GM20000 (cell line): ENCODE measurements around the gene PXK.
A peak's percentile ranks its signal among the peaks of the same experiment; 100 is the strongest.

Experiments
- DNase-seq: peaks from one replicate; pipeline ENCODE4 v3.0.0; 2012; ENCODE audit warnings: low spot score
- TF ChIP-seq, protein P1 (sequence below): IDR thresholded peaks from 2 replicates; pipeline ENCODE4 v1.5.1; 2012; ENCODE audit warnings: mild to moderate bottlenecking, control low read depth; ENCODE audit errors: extremely low read depth, missing control alignments

Gene PXK

DNA sequence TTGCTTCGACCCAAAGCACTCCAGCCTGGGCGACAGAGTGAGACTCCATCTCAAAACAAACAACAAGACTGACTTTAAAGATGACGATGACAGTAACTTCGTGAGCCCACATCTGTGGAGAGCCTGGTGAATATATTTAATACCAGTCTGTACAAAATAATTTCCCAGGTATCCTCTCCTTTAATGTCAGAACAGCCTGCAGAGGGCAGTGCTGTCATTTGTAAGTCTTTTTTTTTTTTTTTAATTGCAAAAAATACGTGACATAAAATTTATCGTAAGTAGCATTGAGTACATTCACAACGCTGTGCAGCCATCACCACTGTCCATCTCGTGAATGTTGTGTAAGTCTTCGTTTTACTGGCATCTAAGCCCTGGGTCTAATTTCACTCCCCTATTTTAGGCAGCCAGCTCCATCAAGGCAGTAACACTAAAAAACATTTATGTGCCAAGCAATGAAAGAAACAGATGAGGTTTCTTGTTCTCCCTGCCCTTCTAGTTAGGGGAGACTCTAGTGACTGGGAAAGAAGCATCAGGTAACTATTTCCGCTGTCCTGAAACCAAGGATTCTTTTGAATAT, 25.0 kb upstream of the PXK start:
- TF ChIP-seq, protein P1, sequence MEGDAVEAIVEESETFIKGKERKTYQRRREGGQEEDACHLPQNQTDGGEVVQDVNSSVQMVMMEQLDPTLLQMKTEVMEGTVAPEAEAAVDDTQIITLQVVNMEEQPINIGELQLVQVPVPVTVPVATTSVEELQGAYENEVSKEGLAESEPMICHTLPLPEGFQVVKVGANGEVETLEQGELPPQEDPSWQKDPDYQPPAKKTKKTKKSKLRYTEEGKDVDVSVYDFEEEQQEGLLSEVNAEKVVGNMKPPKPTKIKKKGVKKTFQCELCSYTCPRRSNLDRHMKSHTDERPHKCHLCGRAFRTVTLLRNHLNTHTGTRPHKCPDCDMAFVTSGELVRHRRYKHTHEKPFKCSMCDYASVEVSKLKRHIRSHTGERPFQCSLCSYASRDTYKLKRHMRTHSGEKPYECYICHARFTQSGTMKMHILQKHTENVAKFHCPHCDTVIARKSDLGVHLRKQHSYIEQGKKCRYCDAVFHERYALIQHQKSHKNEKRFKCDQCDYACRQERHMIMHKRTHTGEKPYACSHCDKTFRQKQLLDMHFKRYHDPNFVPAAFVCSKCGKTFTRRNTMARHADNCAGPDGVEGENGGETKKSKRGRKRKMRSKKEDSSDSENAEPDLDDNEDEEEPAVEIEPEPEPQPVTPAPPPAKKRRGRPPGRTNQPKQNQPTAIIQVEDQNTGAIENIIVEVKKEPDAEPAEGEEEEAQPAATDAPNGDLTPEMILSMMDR: peak; percentile 32
- DNase-seq: peak; percentile 50

DNA sequence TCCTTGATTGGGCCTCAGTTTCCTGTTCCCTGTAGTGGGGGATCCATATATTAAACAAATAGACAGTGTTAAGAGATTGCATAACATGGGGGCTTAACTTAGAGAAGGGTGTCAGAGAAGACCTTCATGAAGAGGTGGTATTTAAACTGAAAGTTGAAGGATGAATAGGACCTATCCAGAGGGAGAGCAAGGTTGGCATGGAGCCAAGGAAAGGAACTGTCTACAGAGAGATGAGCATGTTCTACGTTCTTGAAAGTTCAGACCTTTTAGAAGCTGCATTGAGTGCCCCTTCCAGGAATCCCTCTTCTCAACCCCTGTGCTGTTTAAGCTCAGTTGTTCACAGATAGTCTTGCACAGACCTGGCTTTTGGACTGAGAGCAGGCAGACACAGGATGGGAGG, 24.0 kb upstream of the PXK start:
- TF ChIP-seq, protein P1: no peak
- DNase-seq: no peak

DNA sequence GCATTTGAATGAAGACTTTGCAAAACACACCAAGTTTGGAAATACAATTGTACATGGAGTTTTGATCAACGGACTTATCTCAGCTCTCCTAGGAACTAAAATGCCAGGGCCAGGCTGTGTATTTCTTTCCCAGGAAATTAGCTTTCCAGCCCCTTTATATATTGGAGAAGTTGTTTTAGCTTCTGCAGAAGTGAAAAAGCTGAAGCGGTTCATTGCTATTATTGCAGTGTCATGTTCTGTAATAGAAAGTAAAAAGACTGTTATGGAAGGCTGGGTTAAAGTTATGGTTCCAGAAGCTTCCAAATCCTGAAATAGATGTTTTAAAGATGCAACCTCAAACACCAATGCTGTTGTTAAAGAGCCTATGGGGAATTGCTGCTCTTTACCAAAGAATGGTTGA, 14.9 kb upstream of the PXK start:
- TF ChIP-seq, protein P1: no peak
- DNase-seq: no peak

DNA sequence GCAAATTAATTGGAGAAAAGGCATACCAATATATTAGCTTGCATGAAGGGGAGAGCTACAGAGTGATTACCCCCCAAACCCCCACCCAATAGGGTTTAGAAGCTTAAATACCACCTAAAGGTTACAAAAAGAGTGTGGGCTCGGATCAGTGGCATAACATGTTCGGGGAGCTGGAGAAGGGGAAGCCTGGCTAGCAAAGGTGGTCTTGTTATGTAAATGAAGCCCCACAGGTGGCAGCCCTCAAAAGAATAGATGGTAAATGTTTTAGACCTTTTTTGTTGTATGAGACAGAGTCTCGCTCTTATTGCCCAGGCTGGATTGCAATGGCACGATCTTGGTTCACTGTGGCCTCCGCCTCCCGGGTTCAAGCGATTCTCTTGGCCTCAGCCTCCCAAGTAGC, 10.9 kb upstream of the PXK start:
- TF ChIP-seq, protein P1: no peak
- no peak for DNase-seq

DNA sequence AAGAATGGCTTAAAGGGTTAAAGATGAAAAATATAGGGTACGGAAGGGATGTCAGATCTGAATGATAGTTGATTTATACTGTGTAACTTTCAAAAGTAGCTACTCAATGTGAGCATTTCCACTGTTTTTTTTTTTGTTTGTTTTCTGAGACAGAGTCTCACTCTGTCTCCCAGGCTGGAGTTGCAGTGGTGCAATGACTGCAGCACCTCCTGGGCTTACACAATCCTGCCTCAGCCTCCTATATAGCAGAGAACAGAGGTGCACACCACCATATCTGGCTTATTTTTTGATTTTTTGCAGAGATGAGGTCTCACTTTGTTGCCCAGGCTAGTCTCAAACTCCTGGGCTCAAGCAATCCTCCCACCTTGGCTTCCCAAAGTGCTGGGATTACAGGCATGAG, 9.9 kb upstream of the PXK start:
- TF ChIP-seq, protein P1: no peak
- no peak for DNase-seq

DNA sequence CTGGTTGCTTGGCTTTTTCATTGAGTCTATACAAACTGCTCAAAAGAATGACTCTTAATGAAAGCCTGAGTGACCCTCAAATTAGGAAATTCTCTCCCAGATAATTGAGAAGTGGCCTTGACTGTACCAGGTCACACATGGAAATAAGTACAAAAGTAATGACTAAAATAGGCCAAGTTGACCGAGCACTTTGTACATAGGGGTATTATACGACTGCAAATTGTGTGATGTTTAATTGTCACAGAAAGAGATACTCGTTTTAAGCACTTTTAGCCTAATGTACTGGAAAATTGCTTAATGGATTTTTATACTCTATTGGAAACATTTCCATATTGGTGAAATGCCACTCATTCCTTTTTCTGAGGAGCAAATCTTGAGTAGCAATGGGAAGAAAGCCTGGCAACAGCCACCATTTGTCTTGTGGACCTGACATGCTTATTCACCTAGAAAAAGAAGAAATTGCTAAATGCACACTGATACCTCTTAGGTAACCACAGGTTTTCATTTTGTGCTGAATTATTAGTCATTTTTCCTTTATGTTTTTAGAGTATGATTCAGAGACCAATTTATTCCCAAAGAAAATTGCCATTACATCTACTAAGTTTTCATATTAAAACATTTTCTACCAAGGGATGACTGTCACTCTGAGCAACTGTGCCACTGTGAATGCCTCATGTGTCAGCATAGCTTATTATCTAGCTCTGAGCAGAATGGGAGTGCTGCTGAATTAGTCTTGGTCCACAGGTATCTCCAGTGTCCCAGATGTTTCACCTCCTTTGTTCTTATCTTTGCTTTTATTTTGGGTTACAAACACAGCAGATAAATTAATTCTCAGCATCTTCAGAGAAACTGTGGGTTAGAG, 8.9 kb upstream of the PXK start:
- no peak for DNase-seq
- TF ChIP-seq, protein P1: no peak
